ENCODE measurements around the gene IRF8.
"Not testable (repeated sequence)": the region's sequence is repeated elsewhere in the genome, so short reads cannot be mapped to it uniquely, and the experiment has no call there.

Gene IRF8

GRCh38 chr16:85885537-85885936, 13.4 kb upstream of the IRF8 start:
- DNase-seq (ENCODE audit: low read depth, low spot score), result no peak
- no peak overlapping the region for H3K4me3 ChIP-seq (ENCODE audit: low read length)

- DNase-seq (ENCODE audit: low read depth, low spot score), result no peak
- H3K4me3 ChIP-seq (ENCODE audit: low read length), result no peak overlapping the region
Observed at GRCh38 chr16:85888405-85889331, 10.3 kb upstream of the IRF8 start.

DNA sequence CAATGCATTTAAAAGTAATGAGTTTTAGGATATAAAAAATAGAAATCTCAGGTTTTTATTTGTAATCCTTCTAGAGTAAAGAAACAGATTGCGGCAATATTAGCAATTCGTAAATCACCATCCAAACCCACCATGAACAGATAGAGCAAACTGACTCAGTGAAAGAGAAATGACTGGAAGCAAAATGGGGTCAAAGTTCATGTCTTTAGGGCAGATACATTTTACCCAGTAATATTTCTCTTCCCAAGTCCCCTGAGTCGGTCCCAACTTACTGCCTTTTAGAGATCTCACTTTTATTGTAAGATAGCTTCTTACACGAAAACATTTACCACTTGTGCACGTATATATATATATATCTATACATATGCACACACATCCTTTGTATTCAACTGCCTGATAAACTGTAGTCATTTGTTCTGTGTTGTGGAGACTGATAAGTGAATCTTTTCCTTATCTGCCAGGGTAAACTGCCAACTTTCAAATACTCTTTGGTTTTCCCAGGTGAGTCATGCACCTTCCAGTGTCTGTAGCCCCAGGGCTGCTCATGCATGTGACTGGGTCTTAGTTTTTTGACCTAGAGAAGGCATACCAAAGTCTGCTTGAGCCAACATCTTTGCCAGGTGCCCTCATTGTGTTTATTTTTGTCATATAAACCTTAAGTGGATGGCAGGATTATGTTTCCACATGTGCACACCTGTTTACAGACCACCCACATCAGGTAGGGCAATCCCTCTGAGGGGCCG, 7.8 kb upstream of the IRF8 start:
- no peak overlapping the region for H3K4me3 ChIP-seq (ENCODE audit: low read length)
- no peak for DNase-seq (ENCODE audit: low read depth, low spot score)

GRCh38 chr16:85891776-85892166, 7.2 kb upstream of the IRF8 start:
- no peak for DNase-seq (ENCODE audit: low read depth, low spot score)
- no peak overlapping the region for H3K4me3 ChIP-seq (ENCODE audit: low read length)

GRCh38 chr16:85892760-85893159, 6.2 kb upstream of the IRF8 start:
- no peak for DNase-seq (ENCODE audit: low read depth, low spot score)
- no peak overlapping the region for H3K4me3 ChIP-seq (ENCODE audit: low read length)

DNA sequence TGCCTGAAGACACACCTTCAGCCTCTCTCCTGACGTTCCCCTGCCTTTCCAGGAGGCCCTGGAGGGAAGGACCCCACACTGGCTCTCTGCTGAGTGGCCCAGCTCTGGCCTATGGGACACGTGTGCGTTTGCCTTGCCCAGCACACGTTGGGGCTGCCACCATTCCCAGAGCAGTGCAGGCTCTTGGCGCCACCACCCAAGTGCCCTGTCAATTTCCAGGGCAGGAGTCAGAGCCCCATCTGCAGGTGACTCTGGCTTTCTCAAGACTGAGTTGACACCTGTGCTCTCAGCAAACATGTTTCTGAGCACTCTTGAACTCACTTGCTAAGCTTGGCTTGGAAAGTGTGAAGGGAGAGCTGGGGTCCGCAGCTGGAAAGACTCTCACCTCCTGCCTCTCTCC, 4.7 kb upstream of the IRF8 start:
- H3K4me3 ChIP-seq (ENCODE audit: low read length), result no peak overlapping the region
- no peak for DNase-seq (ENCODE audit: low read depth, low spot score)

DNA sequence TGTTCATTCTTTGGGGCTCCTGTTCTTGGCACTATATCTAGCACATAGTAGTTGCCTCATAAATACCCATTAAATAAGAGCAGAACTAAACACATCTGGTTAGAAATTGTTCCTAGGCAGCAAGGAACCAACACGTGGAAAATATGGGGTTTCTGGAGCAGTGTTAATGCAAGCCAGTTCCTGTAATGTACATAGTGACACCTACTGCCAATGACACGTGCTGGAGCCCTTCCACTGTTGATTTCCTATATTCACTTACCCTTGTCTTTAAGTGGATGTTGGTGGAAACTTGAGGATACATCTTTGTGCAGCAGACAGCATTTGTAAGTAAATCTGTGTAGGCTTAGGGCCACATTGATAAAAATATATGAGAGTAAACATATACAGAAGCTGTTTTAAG, 1.6 kb upstream of the IRF8 start:
- H3K4me3 ChIP-seq (ENCODE audit: low read length), result no peak overlapping the region
- no peak for DNase-seq (ENCODE audit: low read depth, low spot score)

DNA sequence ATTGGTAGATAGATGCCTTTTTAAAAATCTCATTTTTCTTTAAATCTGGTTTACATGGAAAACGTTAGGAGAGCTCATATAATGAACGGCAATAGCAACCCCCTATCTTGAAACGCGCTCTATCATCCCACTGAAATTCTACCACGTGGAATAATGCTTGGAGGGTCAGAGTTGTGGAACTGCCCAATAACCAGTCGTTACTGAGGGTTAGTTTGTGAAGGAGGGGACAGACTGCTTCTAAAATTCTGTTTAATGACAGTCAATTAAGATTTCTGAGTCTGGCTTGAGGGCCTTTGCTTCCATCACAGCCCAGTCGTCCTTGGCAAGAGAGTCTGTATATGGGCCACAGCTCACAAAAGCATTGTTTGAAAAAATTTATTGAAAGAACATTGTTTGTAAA, 482 bp downstream of the IRF8 start:
- H3K4me3 ChIP-seq (ENCODE audit: low read length), result no peak overlapping the region
- no peak for DNase-seq (ENCODE audit: low read depth, low spot score)

GRCh38 chr16:85900027-85900792, 1.2 kb downstream of the IRF8 start:
- H3K4me3 ChIP-seq (ENCODE audit: low read length), result no peak overlapping the region
- DNase-seq (ENCODE audit: low read depth, low spot score), result no peak

GRCh38 chr16:85901110-85901509, 2.1 kb downstream of the IRF8 start:
- DNase-seq (ENCODE audit: low read depth, low spot score), result no peak
- no peak overlapping the region for H3K4me3 ChIP-seq (ENCODE audit: low read length)

DNA sequence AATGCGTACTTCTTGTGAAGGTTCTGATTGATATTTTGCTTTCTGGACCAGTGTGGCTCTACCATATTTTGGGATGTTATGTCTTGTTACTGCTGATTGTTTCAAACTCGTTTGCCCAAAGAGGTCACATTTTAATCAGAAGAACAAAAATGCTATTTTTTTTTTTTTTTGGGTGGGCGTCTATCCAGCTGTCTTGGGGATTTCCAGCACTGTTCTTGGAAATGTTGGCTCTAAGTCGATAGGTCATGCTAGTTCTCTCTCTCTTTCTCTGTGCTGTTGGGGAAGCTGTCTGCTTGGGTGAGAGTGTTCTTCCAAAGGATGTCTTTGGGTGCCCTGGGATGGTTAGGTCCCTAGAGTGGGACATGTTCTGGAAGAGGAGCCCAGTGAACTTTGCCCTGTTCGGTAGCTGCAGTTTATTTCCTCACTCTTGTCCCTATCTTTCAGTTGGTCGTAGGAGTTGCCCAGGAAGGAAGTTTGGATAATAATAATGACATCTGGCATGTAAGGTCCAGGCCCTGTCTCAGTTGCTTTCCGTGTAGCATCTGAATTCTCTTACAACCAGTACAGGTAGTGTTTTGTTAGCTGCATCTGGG, 2.9 kb downstream of the IRF8 start:
- no peak for DNase-seq (ENCODE audit: low read depth, low spot score)
- no peak overlapping the region for H3K4me3 ChIP-seq (ENCODE audit: low read length)

GRCh38 chr16:85902366-85903155, 3.6 kb downstream of the IRF8 start:
- DNase-seq (ENCODE audit: low read depth, low spot score), result peak; percentile 86
- peak overlapping the region; percentile 50 for H3K4me3 ChIP-seq (ENCODE audit: low read length)

DNA sequence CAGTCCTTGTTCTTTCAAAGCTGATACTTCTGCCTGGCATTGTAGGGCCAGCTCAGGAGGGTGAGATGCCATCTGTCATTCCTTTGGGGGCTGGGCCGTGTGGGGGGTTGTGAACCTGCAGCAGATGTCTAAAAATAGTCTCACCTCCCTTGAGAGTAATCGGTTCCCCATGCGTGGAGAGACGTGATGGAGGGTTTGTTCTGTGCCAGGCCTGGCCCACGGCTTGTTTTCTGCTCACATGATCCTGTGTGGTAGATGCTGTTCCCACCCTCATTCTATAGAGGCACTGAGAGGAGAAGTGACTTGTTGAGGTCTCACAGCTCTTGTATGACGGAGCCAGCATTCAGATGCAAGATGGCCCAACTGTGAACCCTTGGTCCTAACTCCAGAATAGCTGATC, 4.6 kb downstream of the IRF8 start:
- H3K4me3 ChIP-seq (ENCODE audit: low read length), result peak overlapping the region; percentile 50
- peak; percentile 36 for DNase-seq (ENCODE audit: low read depth, low spot score)

- no peak overlapping the region for H3K4me3 ChIP-seq (ENCODE audit: low read length)
- DNase-seq (ENCODE audit: low read depth, low spot score), result no peak
Observed at GRCh38 chr16:85905110-85906095, 6.4 kb downstream of the IRF8 start.

DNA sequence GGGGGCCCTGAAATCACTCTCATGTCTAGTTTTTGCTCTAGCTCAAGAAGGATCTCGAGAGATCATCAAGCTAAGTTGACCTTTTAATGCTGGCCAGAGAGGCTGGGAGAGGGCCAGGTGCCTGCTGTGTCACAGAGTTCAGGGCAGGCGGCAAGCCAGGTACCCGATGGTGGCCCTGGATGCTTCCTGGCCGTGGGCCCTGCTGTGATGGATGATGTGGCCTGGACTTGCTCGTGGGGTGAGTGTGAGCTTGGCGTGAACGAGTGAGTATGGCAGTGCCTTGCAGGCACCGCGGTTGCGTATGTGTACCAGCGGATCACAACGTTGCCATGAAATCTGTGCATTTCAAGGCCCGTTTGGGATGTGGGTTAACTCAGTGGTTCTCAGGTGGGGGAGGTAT, 7.4 kb downstream of the IRF8 start:
- no peak overlapping the region for H3K4me3 ChIP-seq (ENCODE audit: low read length)
- no peak for DNase-seq (ENCODE audit: low read depth, low spot score)

DNA sequence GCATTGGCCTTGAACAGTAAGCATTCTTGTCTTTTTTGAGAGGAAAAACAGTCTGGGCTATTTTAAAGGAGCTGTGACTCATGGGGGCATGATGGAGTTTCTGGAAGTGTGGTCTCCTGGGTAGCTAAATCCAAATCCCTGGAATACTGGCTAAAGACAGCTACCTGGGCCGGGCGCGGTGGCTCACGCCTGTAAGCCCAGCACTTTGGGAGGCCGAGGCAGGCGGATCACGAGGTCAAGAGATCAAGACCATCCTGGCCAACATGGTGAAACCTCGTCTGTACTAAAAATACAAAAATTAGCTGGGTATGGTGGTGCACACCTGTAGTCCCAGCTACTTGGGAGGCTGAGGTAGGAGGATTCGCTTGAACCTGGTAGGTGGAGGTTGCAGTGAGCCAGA, 8.3 kb downstream of the IRF8 start:
- DNase-seq (ENCODE audit: low read depth, low spot score); H3K4me3 ChIP-seq (ENCODE audit: low read length): not testable (repeated sequence)

DNA sequence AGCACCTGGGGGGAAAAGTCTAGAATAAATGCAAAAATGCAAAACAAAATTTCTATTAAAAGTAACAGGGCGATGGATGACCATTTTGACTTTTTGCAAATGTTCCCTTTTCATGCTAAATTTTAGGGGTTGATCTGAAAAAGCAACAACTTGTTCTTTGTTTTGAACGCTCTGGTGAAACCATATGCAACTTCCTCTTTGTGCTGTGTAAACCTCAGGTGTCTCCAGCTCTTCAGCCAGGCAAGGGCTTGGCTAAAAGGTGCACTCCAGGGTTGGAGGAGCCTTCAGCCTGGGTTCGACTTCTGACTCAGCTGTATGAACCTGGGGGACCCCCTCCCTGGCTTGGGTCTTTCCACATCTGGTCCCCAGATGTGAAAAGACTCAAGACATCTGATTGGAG, 9.5 kb downstream of the IRF8 start:
- H3K4me3 ChIP-seq (ENCODE audit: low read length), result no peak overlapping the region
- no peak for DNase-seq (ENCODE audit: low read depth, low spot score)
